Keratinocyte (primary cell): ENCODE measurements around the gene MDN1. TPM values are rescaled to one million over a fixed set of nuclear protein-coding genes. Genes with fewer than 3 reads are reported as not detected.

Experiments
- DNase-seq: peaks from one replicate; pipeline ENCODE4 v3.0.0-alpha.2; 2011; ENCODE audit warnings: low read depth, missing footprints, low spot score
- FAIRE-seq: peaks from 2 replicates; lab custom pipeline; 2011; peaks lifted over from hg19 to GRCh38; lab: Jason Lieb, UNC
- H2AFZ ChIP-seq: 2 replicates; pipeline ENCODE4 v1.6.0; 2012; ENCODE audit warnings: low read length, control low read depth, inconsistent platforms; ENCODE audit not compliant: control insufficient read depth
- H3K27ac ChIP-seq: 2 replicates; pipeline ENCODE4 v1.5.1; 2011; ENCODE audit warnings: low read length; ENCODE audit not compliant: control insufficient read depth, insufficient read depth
- H3K27me3 ChIP-seq: 3 replicates; pipeline ENCODE4 v1.6.0; 2011; ENCODE audit warnings: low read length; ENCODE audit not compliant: control insufficient read depth, insufficient read depth; ENCODE audit errors: extremely low read depth
- H3K36me3 ChIP-seq, 2 experiments: 2 replicates in 1 of 2; 3 replicates in 1 of 2; pipeline ENCODE4 v1.5.1; 2011; ENCODE audit warnings: low read length in 2 of 2, mild to moderate bottlenecking in 1 of 2; ENCODE audit not compliant: control insufficient read depth in 2 of 2, insufficient read depth in 2 of 2; ENCODE audit errors: extremely low read depth in 1 of 2
- H3K4me1 ChIP-seq: 3 replicates; pipeline ENCODE4 v1.5.1; 2011; ENCODE audit warnings: low read length; ENCODE audit not compliant: control insufficient read depth, insufficient read depth; ENCODE audit errors: extremely low read depth
- H3K4me2 ChIP-seq: 3 replicates; pipeline ENCODE4 v1.6.0; 2011; ENCODE audit warnings: low read depth, low read length; ENCODE audit not compliant: control insufficient read depth, insufficient read depth; ENCODE audit errors: extremely low read depth
- H3K4me3 ChIP-seq, 3 experiments: fragments of 200-600 bp in 1 of 3; sonication (generic) in 1 of 3; 2 replicates in 2 of 3; 3 replicates in 1 of 3; pipeline ENCODE4 v1.5.1; 2011 to 2016; ENCODE audit warnings: low read length in 3 of 3, mild to moderate bottlenecking in 3 of 3, control low read depth in 2 of 3, inconsistent platforms in 1 of 3, low read depth in 1 of 3, mixed read lengths in 1 of 3, mixed run types in 1 of 3, moderate library complexity in 1 of 3; ENCODE audit not compliant: control insufficient read depth in 2 of 3, insufficient read depth in 2 of 3; ENCODE audit errors: extremely low read depth in 1 of 3
- H3K79me2 ChIP-seq: 2 replicates; pipeline ENCODE4 v1.6.0; 2012; ENCODE audit warnings: low read length; ENCODE audit not compliant: control insufficient read depth, insufficient read depth
- H3K9ac ChIP-seq: 3 replicates; pipeline ENCODE4 v1.6.0; 2011; ENCODE audit warnings: low read length; ENCODE audit not compliant: control insufficient read depth, insufficient read depth; ENCODE audit errors: extremely low read depth
- H3K9me1 ChIP-seq: 3 replicates; pipeline ENCODE4 v1.6.0; 2011; ENCODE audit warnings: low read length; ENCODE audit not compliant: control insufficient read depth, insufficient read depth; ENCODE audit errors: extremely low read depth
- H3K9me3 ChIP-seq: 2 replicates; pipeline ENCODE4 v1.5.1; 2012; ENCODE audit warnings: low read depth, low read length; ENCODE audit not compliant: control insufficient read depth
- H4K20me1 ChIP-seq: 3 replicates; pipeline ENCODE4 v1.6.0; 2011; ENCODE audit warnings: low read length; ENCODE audit not compliant: control insufficient read depth, insufficient read depth; ENCODE audit errors: extremely low read depth
- CTCF ChIP-seq, 3 experiments: IDR thresholded peaks in 1 of 3; conservative IDR thresholded peaks in 1 of 3; optimal IDR thresholded peaks in 1 of 3; 2 replicates in 2 of 3; 3 replicates in 1 of 3; pipeline versions ENCODE3 to v1.5.1; 2011; ENCODE audit warnings: low read length in 3 of 3, mild to moderate bottlenecking in 3 of 3, moderate library complexity in 2 of 3, control low read depth in 1 of 3, inconsistent platforms in 1 of 3; ENCODE audit not compliant: insufficient read depth in 2 of 3; ENCODE audit errors: extremely low read depth in 1 of 3
- EZH2 ChIP-seq: IDR thresholded peaks from one replicate; pipeline ENCODE4 v1.6.1; 2012; ENCODE audit warnings: inconsistent platforms, mild to moderate bottlenecking, low read length, moderate library complexity
- dilution Hi-C: fragments of 300-500 bp; cut with MboI; formaldehyde crosslinking; loops from one replicate; pipeline ENCODE4 v1.7.0; 2020; ENCODE audit warnings: low sequenced_read_pairs; ENCODE audit not compliant: extremely low pct_ligation_motif_present
- polyA plus RNA-seq, 5 experiments: library from polyadenylated mRNA; depleted of rRNA in 3 of 5; stranded (reverse) in 3 of 5; stranded (forward) in 1 of 5; unstranded in 1 of 5; fragments of >200 nt; gene quantifications; 1 replicate in 1 of 5; 2 replicates in 3 of 5; 3 replicates in 1 of 5; pipeline versions ENCODE4 v1.2.1 to v1.2.3, GENCODE V29; 2011 to 2012; ENCODE audit warnings: missing spikeins in 2 of 5, low read depth in 1 of 5, low replicate concordance in 1 of 5
- small RNA-seq, 3 experiments: library from RNA; depleted of rRNA; stranded (forward); fragments of <200 nt; gene quantifications; one replicate each; pipeline ENCODE3, GENCODE V24; 2012; ENCODE audit warnings: low read depth in 3 of 3, low replicate concordance in 1 of 3; ENCODE audit not compliant: insufficient read length in 3 of 3

MDN1 gene
- polyA plus RNA-seq, 1 donor (not counting 4 experiments of a cell fraction or from before 2014, with no cell fraction given) = 16.0 TPM

- Histone ChIP-seq H3K27me3 (no peaks in the 10 kb centered on the region), H3K4me3 (no peak overlapping the region), H3K36me3 (no peaks in the 10 kb centered on the region), H3K4me1 (no peaks in the 10 kb centered on the region), H3K9me1 (no peaks in the 10 kb centered on the region), H4K20me1 (no peaks in the 10 kb centered on the region), H3K27ac (no peak overlapping the region), H3K9ac (no peak overlapping the region), H2AFZ (no peak overlapping the region), H3K9me3 (no peaks in the 10 kb centered on the region), H3K4me2 (no peak overlapping the region), H3K79me2 (no peaks in the 10 kb centered on the region)
- TF ChIP-seq CTCF (optimal IDR thresholded peaks at IDR 0.05 in 1 of 3, IDR thresholded peaks at IDR 0.05 in 1 of 3, conservative IDR thresholded peaks at IDR 0.05 in 1 of 3; ENCODE audit: extremely low read depth in 1 of 3, insufficient read depth in 2 of 3, low read length in 3 of 3) (no peak), EZH2 (no peak)
- DNase-seq (no peak), FAIRE-seq (no peak)
- dilution Hi-C loops = no loop called here
Observed at GRCh38 chr6:89596484-89596883, 223.1 kb downstream of the MDN1 start.

GRCh38 chr6:89596056-89596455, 223.5 kb downstream of the MDN1 start:
- dilution Hi-C loops = no loop called here
- no peaks in the 10 kb centered on the region for H3K9me3 ChIP-seq
- no peaks in the 10 kb centered on the region for H3K4me1 ChIP-seq
- H3K36me3 ChIP-seq = no peaks in the 10 kb centered on the region
- H3K4me2 ChIP-seq = no peak overlapping the region
- H3K9me1 ChIP-seq = no peaks in the 10 kb centered on the region
- FAIRE-seq = no peak
- no peaks in the 10 kb centered on the region for H3K27me3 ChIP-seq
- no peak overlapping the region for H3K27ac ChIP-seq
- DNase-seq = no peak
- no peak overlapping the region for H3K4me3 ChIP-seq
- H4K20me1 ChIP-seq = no peaks in the 10 kb centered on the region
- no peak for TF ChIP-seq EZH2
- no peak for TF ChIP-seq CTCF (optimal IDR thresholded peaks at IDR 0.05 in 1 of 3, IDR thresholded peaks at IDR 0.05 in 1 of 3, conservative IDR thresholded peaks at IDR 0.05 in 1 of 3; ENCODE audit: extremely low read depth in 1 of 3, insufficient read depth in 2 of 3, low read length in 3 of 3)
- H3K79me2 ChIP-seq = no peaks in the 10 kb centered on the region
- H3K9ac ChIP-seq = no peak overlapping the region
- no peak overlapping the region for H2AFZ ChIP-seq

Small RNA genes within 50 kb of the gene (small RNA-seq; reads per million reads assigned to genes)
- 0 reads per million in 3 experiments for gene DNAJC19P6
- gene RF00019 = 0 reads per million in 3 experiments

Other genes with a start within 250 kb of the MDN1 start
- 25.9 to 43.0 TPM (median 34.0 TPM) in 3 replicates for gene LYRM2, start 181.0 kb downstream of the MDN1 start, polyA plus RNA-seq
- 4.9 to 8.5 TPM (median 5.4 TPM) in 3 replicates for gene CASP8AP2, start 10.1 kb upstream of the MDN1 start, polyA plus RNA-seq
- gene GJA10, start 74.7 kb upstream of the MDN1 start, polyA plus RNA-seq = not detected in 3 replicates